Renal cortex interstitium (tissue), 11 donors: ENCODE data around the gene NBEAL1. TPM values are rescaled to one million over a fixed set of nuclear protein-coding genes. Genes with fewer than 3 reads are reported as not detected.
A peak's percentile ranks its signal among the peaks of the same experiment; 100 is the strongest.
"Not testable (repeated sequence)": the region's sequence is repeated elsewhere in the genome, so short reads cannot be mapped to it uniquely, and the experiment has no call there.

Experiments used
- DNase-seq, 11 donors: peaks; one replicate each; pipeline ENCODE4 v3.0.0-alpha.2; 2013; ENCODE audit warnings: low read depth in 9 of 11, low spot score in 4 of 11; ENCODE audit errors: extremely low read depth in 1 of 11
- polyA plus RNA-seq, 3 donors: library from polyadenylated mRNA; unstranded; fragments of 120-200 nt; gene quantifications; one replicate each; pipeline ENCODE4 v1.2.1, GENCODE V29; 2013; ENCODE audit not compliant: insufficient read length in 3 of 3

NBEAL1 gene
- polyA plus RNA-seq, 3 donors: 12.0 to 18.2 (median 15.4) TPM

- no peak for DNase-seq
Observed at GRCh38 chr2:203033395-203033794, 18.7 kb downstream of the NBEAL1 start.

GRCh38 chr2:203035879-203036470, 21.3 kb downstream of the NBEAL1 start:
- DNase-seq: no peak

GRCh38 chr2:203037026-203037425, 22.4 kb downstream of the NBEAL1 start:
- DNase-seq: no peak

- DNase-seq: no peak
Observed at GRCh38 chr2:203038586-203038985, 23.9 kb downstream of the NBEAL1 start.

- not testable (repeated sequence) for DNase-seq
Observed at GRCh38 chr2:203039211-203039610, 24.5 kb downstream of the NBEAL1 start.

- peak in 1 of 11 donors; percentile 27 for DNase-seq
Observed at GRCh38 chr2:203040966-203041521, 26.4 kb downstream of the NBEAL1 start.

- no peak for DNase-seq
Observed at GRCh38 chr2:203042178-203042577, 27.5 kb downstream of the NBEAL1 start.

- no peak for DNase-seq
Observed at GRCh38 chr2:203043226-203043625, 28.6 kb downstream of the NBEAL1 start.

- DNase-seq: no peak
Observed at GRCh38 chr2:203045867-203046266, 31.2 kb downstream of the NBEAL1 start.

GRCh38 chr2:203052539-203052938, 37.9 kb downstream of the NBEAL1 start:
- DNase-seq: no peak

- no peak for DNase-seq
Observed at GRCh38 chr2:203059567-203060240, 45.0 kb downstream of the NBEAL1 start.

- peak in 10 of 11 donors; percentile 17 to 69 (median 36) for DNase-seq
Observed at GRCh38 chr2:203061346-203061745, 46.7 kb downstream of the NBEAL1 start.

- no peak for DNase-seq
Observed at GRCh38 chr2:203062126-203062525, 47.5 kb downstream of the NBEAL1 start.

- DNase-seq: not testable (repeated sequence)
Observed at GRCh38 chr2:203066519-203067091, 51.9 kb downstream of the NBEAL1 start.

GRCh38 chr2:203070701-203071100, 56.0 kb downstream of the NBEAL1 start:
- no peak for DNase-seq

GRCh38 chr2:203071148-203071547, 56.5 kb downstream of the NBEAL1 start:
- DNase-seq: no peak

GRCh38 chr2:203072371-203072770, 57.7 kb downstream of the NBEAL1 start:
- DNase-seq: no peak

- DNase-seq: no peak
Observed at GRCh38 chr2:203077451-203077850, 62.8 kb downstream of the NBEAL1 start.

GRCh38 chr2:203080447-203081045, 65.9 kb downstream of the NBEAL1 start:
- DNase-seq: no peak

- DNase-seq: no peak
Observed at GRCh38 chr2:203083328-203083727, 68.7 kb downstream of the NBEAL1 start.
